Measurements from ENCODE around the gene CRISPLD2. TPM values are rescaled to one million over a fixed set of nuclear protein-coding genes. Genes with fewer than 3 reads are reported as not detected.

The CRISPLD2 gene
- total RNA-seq, 1 donor = 40.2 TPM

DNA sequence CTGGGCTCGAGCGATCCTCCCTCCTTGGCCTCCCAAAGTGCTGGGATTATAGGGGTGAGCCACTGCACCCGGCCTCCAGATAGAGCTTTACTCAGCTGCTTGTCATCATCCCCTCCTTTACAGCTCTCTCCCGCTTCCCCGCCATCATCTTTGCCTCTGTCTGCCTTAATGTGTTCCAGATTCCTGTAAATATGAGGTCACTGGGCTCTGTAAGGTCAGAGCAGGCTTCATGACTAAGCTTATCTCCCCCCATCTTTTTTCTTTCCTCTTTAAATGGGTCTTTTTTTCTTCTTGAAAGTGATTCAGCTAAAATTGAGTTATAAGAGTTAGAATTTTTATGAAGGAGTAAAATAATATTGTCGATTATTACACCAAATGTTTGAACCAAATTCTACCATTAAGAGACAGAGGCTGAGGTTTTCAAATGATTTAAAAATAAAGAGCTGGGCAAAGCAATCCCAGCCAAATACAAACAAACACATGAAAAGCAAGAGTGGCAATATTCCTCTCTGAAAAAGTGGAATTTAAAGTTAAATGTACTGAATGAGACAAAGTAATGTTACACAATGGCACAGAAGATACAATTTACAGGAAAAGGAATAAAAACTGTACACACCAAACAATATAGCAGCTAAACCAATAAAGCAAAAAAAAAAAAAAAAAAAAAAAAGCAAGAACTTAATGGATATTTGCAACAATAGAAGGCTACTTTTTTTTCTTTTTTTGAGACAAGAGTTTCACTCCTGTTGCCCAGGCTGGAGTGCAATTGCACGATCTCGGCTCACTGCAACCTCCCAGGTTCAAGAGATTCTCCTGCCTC, 62.1 kb downstream of the CRISPLD2 start:
- no peak overlapping the region for H3K4me2 ChIP-seq (ENCODE audit: insufficient read depth, low read length)
- no peaks in the 10 kb centered on the region for H3K36me3 ChIP-seq (ENCODE audit: insufficient read depth, low read length)
- peak overlapping the region; percentile 84 for H3K27ac ChIP-seq (ENCODE audit: low read depth, low read length)

DNA sequence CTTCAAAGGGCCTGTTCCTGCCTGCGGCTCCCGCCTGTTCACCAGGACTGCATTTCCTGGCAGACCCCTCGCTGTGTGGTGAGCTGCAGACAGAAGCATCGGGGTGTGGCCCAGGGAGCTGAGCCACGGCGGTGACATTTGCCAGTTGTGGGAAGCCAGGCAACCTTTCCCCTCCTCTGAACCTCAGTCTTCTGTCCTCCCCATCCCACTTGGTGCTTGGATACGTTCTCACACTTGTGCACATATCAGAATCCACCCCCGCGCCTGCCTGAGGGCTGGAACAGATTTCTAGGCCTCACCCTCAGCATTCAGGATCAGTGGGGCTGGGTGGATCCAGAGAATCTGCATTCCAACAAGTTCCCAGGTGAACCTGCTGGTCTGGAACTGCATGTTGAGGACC, 63.5 kb downstream of the CRISPLD2 start:
- no peak overlapping the region for H3K4me2 ChIP-seq (ENCODE audit: insufficient read depth, low read length)
- peak; percentile 45 for DNase-seq (ENCODE audit: insufficient read length, low spot score, missing footprints)
- peaks cover 7% of the 10 kb centered on the region for H3K4me1 ChIP-seq (ENCODE audit: insufficient read depth, low read length)
- no peaks in the 10 kb centered on the region for H3K36me3 ChIP-seq (ENCODE audit: insufficient read depth, low read length)
- no peaks in the 10 kb centered on the region for H4K20me1 ChIP-seq (ENCODE audit: insufficient read depth, low read length)
- no peak overlapping the region for H2AFZ ChIP-seq (ENCODE audit: low read length)
- no peak overlapping the region for H3K27ac ChIP-seq (ENCODE audit: low read depth, low read length)
- H3K4me3 ChIP-seq (ENCODE audit: insufficient read depth, low read length) = no peak overlapping the region
- no peaks in the 10 kb centered on the region for H3K9me3 ChIP-seq (ENCODE audit: low read depth, low read length)
- no peaks in the 10 kb centered on the region for H3K79me2 ChIP-seq (ENCODE audit: insufficient read depth, low read length)
- no peaks in the 10 kb centered on the region for H3K27me3 ChIP-seq (ENCODE audit: insufficient read depth, low read length)
- TF ChIP-seq, protein P1, sequence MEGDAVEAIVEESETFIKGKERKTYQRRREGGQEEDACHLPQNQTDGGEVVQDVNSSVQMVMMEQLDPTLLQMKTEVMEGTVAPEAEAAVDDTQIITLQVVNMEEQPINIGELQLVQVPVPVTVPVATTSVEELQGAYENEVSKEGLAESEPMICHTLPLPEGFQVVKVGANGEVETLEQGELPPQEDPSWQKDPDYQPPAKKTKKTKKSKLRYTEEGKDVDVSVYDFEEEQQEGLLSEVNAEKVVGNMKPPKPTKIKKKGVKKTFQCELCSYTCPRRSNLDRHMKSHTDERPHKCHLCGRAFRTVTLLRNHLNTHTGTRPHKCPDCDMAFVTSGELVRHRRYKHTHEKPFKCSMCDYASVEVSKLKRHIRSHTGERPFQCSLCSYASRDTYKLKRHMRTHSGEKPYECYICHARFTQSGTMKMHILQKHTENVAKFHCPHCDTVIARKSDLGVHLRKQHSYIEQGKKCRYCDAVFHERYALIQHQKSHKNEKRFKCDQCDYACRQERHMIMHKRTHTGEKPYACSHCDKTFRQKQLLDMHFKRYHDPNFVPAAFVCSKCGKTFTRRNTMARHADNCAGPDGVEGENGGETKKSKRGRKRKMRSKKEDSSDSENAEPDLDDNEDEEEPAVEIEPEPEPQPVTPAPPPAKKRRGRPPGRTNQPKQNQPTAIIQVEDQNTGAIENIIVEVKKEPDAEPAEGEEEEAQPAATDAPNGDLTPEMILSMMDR (IDR thresholded peaks at IDR 0.05; ENCODE audit: extremely low read depth, low read depth, low read length) = no peak

More for the DNA sequence above, 62.1 kb downstream of the CRISPLD2 start:
- Histone ChIP-seq H3K79me2 (ENCODE audit: insufficient read depth, low read length) (no peaks in the 10 kb centered on the region), H3K9me3 (ENCODE audit: low read depth, low read length) (no peaks in the 10 kb centered on the region), H4K20me1 (ENCODE audit: insufficient read depth, low read length) (no peaks in the 10 kb centered on the region), H3K27me3 (ENCODE audit: insufficient read depth, low read length) (no peaks in the 10 kb centered on the region), H2AFZ (ENCODE audit: low read length) (peak overlapping the region; percentile 46), H3K4me1 (ENCODE audit: insufficient read depth, low read length) (peaks cover 7% of the 10 kb centered on the region), H3K4me3 (ENCODE audit: insufficient read depth, low read length) (no peak overlapping the region)
- peak; percentile 99 for DNase-seq (ENCODE audit: insufficient read length, low spot score, missing footprints)
- TF ChIP-seq, protein P1 (IDR thresholded peaks at IDR 0.05; ENCODE audit: extremely low read depth, low read depth, low read length) = no peak

DNA sequence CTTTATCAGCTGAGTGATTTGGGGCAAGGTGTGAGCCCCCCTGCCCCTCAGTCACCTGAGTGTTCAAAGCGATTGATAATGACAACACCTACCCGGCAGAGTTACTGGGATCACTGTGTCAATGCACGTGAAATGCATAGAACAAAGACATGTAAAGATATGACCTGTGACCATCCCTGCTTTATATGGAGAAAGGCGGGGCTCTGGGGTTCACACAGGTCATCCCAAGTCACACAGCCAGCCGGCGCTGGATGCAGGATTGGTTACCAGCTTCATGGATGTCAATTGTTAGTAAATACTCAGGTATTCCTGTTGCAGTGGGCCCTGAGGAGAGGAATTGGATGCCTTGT, 64.4 kb downstream of the CRISPLD2 start:
- Histone ChIP-seq H3K4me1 (ENCODE audit: insufficient read depth, low read length) (peaks cover 7% of the 10 kb centered on the region), H3K27me3 (ENCODE audit: insufficient read depth, low read length) (no peaks in the 10 kb centered on the region), H3K36me3 (ENCODE audit: insufficient read depth, low read length) (no peaks in the 10 kb centered on the region), H2AFZ (ENCODE audit: low read length) (no peak overlapping the region), H3K9me3 (ENCODE audit: low read depth, low read length) (no peaks in the 10 kb centered on the region), H3K4me3 (ENCODE audit: insufficient read depth, low read length) (no peak overlapping the region), H3K27ac (ENCODE audit: low read depth, low read length) (no peak overlapping the region), H4K20me1 (ENCODE audit: insufficient read depth, low read length) (no peaks in the 10 kb centered on the region), H3K79me2 (ENCODE audit: insufficient read depth, low read length) (no peaks in the 10 kb centered on the region), H3K4me2 (ENCODE audit: insufficient read depth, low read length) (no peak overlapping the region)
- TF ChIP-seq, protein P1 (IDR thresholded peaks at IDR 0.05; ENCODE audit: extremely low read depth, low read depth, low read length) = no peak
- DNase-seq (ENCODE audit: insufficient read length, low spot score, missing footprints) = peak; percentile 36

DNA sequence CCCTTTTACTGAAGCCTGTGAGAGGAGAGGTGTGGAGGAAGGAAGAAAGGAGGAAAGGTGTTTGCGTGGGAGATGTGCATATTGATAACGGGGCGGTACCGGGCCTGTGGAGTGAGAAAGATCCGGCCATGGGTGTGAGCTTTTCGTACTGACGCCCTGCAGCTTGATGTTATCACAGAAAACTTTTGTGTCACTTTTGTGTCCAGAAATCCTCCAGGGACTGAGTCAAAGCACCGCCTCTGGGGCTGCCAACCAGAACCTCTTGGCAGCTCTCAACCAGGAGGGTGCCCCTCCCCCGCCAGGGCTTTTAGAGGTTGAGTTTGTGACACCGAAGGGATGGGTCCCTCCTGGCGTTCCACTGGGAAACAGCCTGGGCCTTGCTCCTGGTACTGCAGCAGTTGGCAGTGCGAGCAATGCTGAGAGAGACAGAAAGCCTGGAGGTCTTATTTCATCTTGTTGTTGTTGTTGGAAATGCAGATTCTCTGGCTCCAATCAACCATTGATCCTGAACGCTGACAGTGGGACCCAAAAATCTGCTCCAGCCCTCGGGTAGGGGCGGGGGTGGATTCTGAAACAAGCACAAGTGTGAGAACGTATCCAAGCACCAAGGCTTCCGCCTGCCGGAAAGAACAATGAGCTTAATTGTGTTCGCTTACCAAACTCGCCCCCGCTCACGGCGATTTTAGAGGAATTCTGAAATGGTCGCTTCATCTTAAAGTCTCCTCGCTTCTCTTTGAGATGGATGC, 65.0 kb downstream of the CRISPLD2 start:
- Histone ChIP-seq H3K36me3 (ENCODE audit: insufficient read depth, low read length) (no peaks in the 10 kb centered on the region), H3K27me3 (ENCODE audit: insufficient read depth, low read length) (no peaks in the 10 kb centered on the region), H4K20me1 (ENCODE audit: insufficient read depth, low read length) (no peaks in the 10 kb centered on the region), H3K4me2 (ENCODE audit: insufficient read depth, low read length) (no peak overlapping the region), H3K27ac (ENCODE audit: low read depth, low read length) (no peak overlapping the region), H3K4me3 (ENCODE audit: insufficient read depth, low read length) (no peak overlapping the region), H3K4me1 (ENCODE audit: insufficient read depth, low read length) (peaks cover 7% of the 10 kb centered on the region), H3K79me2 (ENCODE audit: insufficient read depth, low read length) (no peaks in the 10 kb centered on the region), H2AFZ (ENCODE audit: low read length) (no peak overlapping the region), H3K9me3 (ENCODE audit: low read depth, low read length) (no peaks in the 10 kb centered on the region)
- DNase-seq (ENCODE audit: insufficient read length, low spot score, missing footprints) = peak; percentile 4
- TF ChIP-seq, protein P1 (IDR thresholded peaks at IDR 0.05; ENCODE audit: extremely low read depth, low read depth, low read length) = no peak
